Naive thymus-derived CD4-positive, alpha-beta T cell (primary cell): ENCODE results near the gene PPARG. TPM values are rescaled to one million over a fixed set of nuclear protein-coding genes. Genes with fewer than 3 reads are reported as not detected.

Experiments
- ATAC-seq: fragments of 150-1000 bp; cut with Tn5 transposase; 2 replicates; pipeline ENCODE4 v1.10.0; 2021; ENCODE audit warnings: mild to moderate bottlenecking, moderate library complexity
- CTCF ChIA-PET: fragments of 350-600 bp; sonication (Branson Sonifier 250); formaldehyde crosslinking; loops from one replicate; lab custom pipeline; 2021; ENCODE audit warnings: antibody characterized with exemption; lab: Charles Lee
- POLR2A ChIA-PET: fragments of 350-600 bp; sonication (Branson Sonifier 250); formaldehyde crosslinking; loops from one replicate; lab custom pipeline; 2021; ENCODE audit warnings: antibody characterized with exemption, inconsistent platforms; lab: Charles Lee
- DNase-seq, 9 donors: peaks; one replicate each; pipeline versions ENCODE4 v3.0.0 to v3.0.0-alpha.2; 2020 to 2022; ENCODE audit warnings: mixed read lengths in 1 of 9
- H3K27ac ChIP-seq: one replicate; pipeline ENCODE4 v1.7.0; 2013; ENCODE audit warnings: mild to moderate bottlenecking, low read depth, low read length, moderate library complexity
- H3K27me3 ChIP-seq, 2 donors: one replicate each; pipeline ENCODE4 v1.7.0; 2013; ENCODE audit warnings: low read length in 2 of 2, mild to moderate bottlenecking in 2 of 2, moderate library complexity in 2 of 2; ENCODE audit not compliant: control insufficient read depth in 2 of 2, insufficient read depth in 2 of 2
- H3K36me3 ChIP-seq, 3 experiments: 1 replicate in 2 of 3; 2 replicates in 1 of 3; pipeline ENCODE4 v1.7.0; 2013; ENCODE audit warnings: low read length in 3 of 3, mild to moderate bottlenecking in 3 of 3, moderate library complexity in 1 of 3; ENCODE audit not compliant: insufficient read depth in 3 of 3, control insufficient read depth in 2 of 3
- H3K4me1 ChIP-seq, 2 donors: one replicate each; pipeline ENCODE4 v1.7.0; 2013; ENCODE audit warnings: low read length in 2 of 2, mild to moderate bottlenecking in 2 of 2, moderate library complexity in 1 of 2; ENCODE audit not compliant: control insufficient read depth in 2 of 2, insufficient read depth in 2 of 2
- H3K4me3 ChIP-seq: 2 replicates; pipeline ENCODE4 v1.7.0; 2013; ENCODE audit warnings: mild to moderate bottlenecking, low read length
- H3K9me3 ChIP-seq, 3 experiments: 1 replicate in 2 of 3; 2 replicates in 1 of 3; pipeline ENCODE4 v1.7.0; 2013; ENCODE audit warnings: low read length in 3 of 3; ENCODE audit not compliant: control insufficient read depth in 2 of 3
- H3K27ac Mint-ChIP-seq, 9 donors: one replicate each; pipeline ENCODE4 v1.8.0; 2020 to 2022; ENCODE audit warnings: mixed read lengths in 9 of 9, mild to moderate bottlenecking in 8 of 9, moderate library complexity in 5 of 9, inconsistent platforms in 2 of 9
- H3K27me3 Mint-ChIP-seq, 5 donors: one replicate each; pipeline ENCODE4 v1.8.0; 2021 to 2022; ENCODE audit warnings: mixed read lengths in 5 of 5, mild to moderate bottlenecking in 1 of 5
- H3K36me3 Mint-ChIP-seq, 5 donors: one replicate each; pipeline ENCODE4 v1.8.0; 2020 to 2022; ENCODE audit warnings: mixed read lengths in 5 of 5, mild to moderate bottlenecking in 3 of 5, inconsistent platforms in 1 of 5
- H3K4me1 Mint-ChIP-seq, 7 donors: one replicate each; pipeline ENCODE4 v1.8.0; 2020 to 2022; ENCODE audit warnings: mixed read lengths in 7 of 7, mild to moderate bottlenecking in 3 of 7, inconsistent platforms in 1 of 7
- H3K4me3 Mint-ChIP-seq, 10 donors: one replicate each; pipeline ENCODE4 v1.8.0; 2020 to 2022; ENCODE audit warnings: mild to moderate bottlenecking in 10 of 10, mixed read lengths in 10 of 10, moderate library complexity in 6 of 10, inconsistent platforms in 2 of 10
- H3K9me3 Mint-ChIP-seq, 11 donors: one replicate each; pipeline ENCODE4 v1.8.0; 2020 to 2022; ENCODE audit warnings: mixed read lengths in 11 of 11, mild to moderate bottlenecking in 4 of 11, inconsistent platforms in 1 of 11, moderate library complexity in 1 of 11
- intact Hi-C, 2 donors: fragments of 100-400 bp; cut with micrococcal nuclease; formaldehyde crosslinking; loops; one replicate each; pipeline ENCODE4 v1.15.1; 2023
- polyA plus RNA-seq, 2 donors: library from polyadenylated mRNA; unstranded; fragments of 300-500 nt; fragmentation: Illumina TruSeq; gene quantifications; one replicate each; pipeline ENCODE4 v1.2.3, GENCODE V29; 2021
- total RNA-seq, 6 experiments: library from RNA in 5 of 6; stranded (reverse) in 5 of 6; gene quantifications; 1 replicate in 5 of 6; 2 replicates in 1 of 6; pipeline ENCODE4 v1.2.3 and lab custom pipeline; 2021 to 2026

PPARG gene
- total and polyA plus RNA-seq, 7 experiments from 2014 or later, result 0.37 to 2.1 (median 0.51) TPM; not detected in 3

GRCh38 chr3:12353796-12354525, 65.1 kb downstream of the PPARG start:
- intact Hi-C loops, result no loop called here
- H3K4me1 Mint-ChIP-seq, result peaks cover 0 to 7% (median 0%) of the 10 kb centered on the region in 7 donors
- DNase-seq (no peak), ATAC-seq (no peak)
- no peak overlapping the region for H3K27ac Mint-ChIP-seq
- H3K4me3 Mint-ChIP-seq, result no peak overlapping the region
- peaks cover 0 to 20% (median 9%) of the 10 kb centered on the region in 5 donors for H3K27me3 Mint-ChIP-seq
- H3K4me3 ChIP-seq, result no peak overlapping the region
- no peaks in the 10 kb centered on the region for H3K9me3 Mint-ChIP-seq
- no peaks in the 10 kb centered on the region for H3K4me1 ChIP-seq
- H3K36me3 Mint-ChIP-seq, result no peaks in the 10 kb centered on the region
- no peaks in the 10 kb centered on the region for H3K36me3 ChIP-seq
- no peaks in the 10 kb centered on the region for H3K9me3 ChIP-seq
- POLR2A ChIA-PET, result no interaction called here
- no peak overlapping the region for H3K27ac ChIP-seq
- CTCF ChIA-PET, result interaction anchor here (0.6 kb wide), 1 partner anchor 367 kb away, joined by 3 read pairs; no protein-coding TSS in a partner anchor
- H3K27me3 ChIP-seq, result no peaks in the 10 kb centered on the region

- POLR2A ChIA-PET, result no interaction called here
- H3K4me1 ChIP-seq, result no peaks in the 10 kb centered on the region
- Mint-ChIP-seq H3K4me1 (peaks cover 0 to 7% (median 0%) of the 10 kb centered on the region in 7 donors), H3K9me3 (no peaks in the 10 kb centered on the region), H3K4me3 (no peak overlapping the region), H3K27me3 (peaks cover 0 to 19% (median 9%) of the 10 kb centered on the region in 5 donors), H3K27ac (no peak overlapping the region), H3K36me3 (no peaks in the 10 kb centered on the region)
- intact Hi-C loops, result no loop called here
- no peak overlapping the region for H3K4me3 ChIP-seq
- no peaks in the 10 kb centered on the region for H3K27me3 ChIP-seq
- no peak overlapping the region for H3K27ac ChIP-seq
- H3K36me3 ChIP-seq, result no peaks in the 10 kb centered on the region
- DNase-seq (no peak), ATAC-seq (no peak)
- no peaks in the 10 kb centered on the region for H3K9me3 ChIP-seq
- CTCF ChIA-PET, result no interaction called here
Measured at GRCh38 chr3:12356175-12356574, 67.3 kb downstream of the PPARG start.

GRCh38 chr3:12356996-12357395, 68.1 kb downstream of the PPARG start:
- ATAC-seq (peak; percentile 90), DNase-seq (no peak)
- Histone ChIP-seq H3K4me3 (no peak overlapping the region), H3K27me3 (no peaks in the 10 kb centered on the region), H3K27ac (no peak overlapping the region), H3K4me1 (no peaks in the 10 kb centered on the region), H3K36me3 (no peaks in the 10 kb centered on the region), H3K9me3 (no peaks in the 10 kb centered on the region)
- H3K27me3 Mint-ChIP-seq, result peaks cover 0 to 11% (median 4%) of the 10 kb centered on the region in 5 donors
- POLR2A ChIA-PET, result no interaction called here
- H3K9me3 Mint-ChIP-seq, result no peaks in the 10 kb centered on the region
- intact Hi-C loops, result no loop called here
- H3K4me3 Mint-ChIP-seq, result no peak overlapping the region
- CTCF ChIA-PET, result no interaction called here
- H3K27ac Mint-ChIP-seq, result peak overlapping the region in 1 of 9 donors; percentile 2
- H3K4me1 Mint-ChIP-seq, result peaks cover 0 to 6% (median 0%) of the 10 kb centered on the region in 7 donors
- H3K36me3 Mint-ChIP-seq, result no peaks in the 10 kb centered on the region

- H3K9me3 Mint-ChIP-seq, result no peaks in the 10 kb centered on the region
Measured at GRCh38 chr3:12357456-12357855, 68.6 kb downstream of the PPARG start.

GRCh38 chr3:12363397-12364195, 74.7 kb downstream of the PPARG start:
- no peaks in the 10 kb centered on the region for H3K36me3 ChIP-seq
- DNase-seq (no peak), ATAC-seq (no peak)
- H3K9me3 ChIP-seq, result no peaks in the 10 kb centered on the region
- no peaks in the 10 kb centered on the region for H3K4me1 ChIP-seq
- no peak overlapping the region for H3K4me3 ChIP-seq
- H3K27me3 Mint-ChIP-seq, result peaks cover 0 to 15% (median 7%) of the 10 kb centered on the region in 5 donors
- peaks cover 0 to 6% (median 0%) of the 10 kb centered on the region in 11 donors for H3K9me3 Mint-ChIP-seq
- H3K27ac Mint-ChIP-seq, result no peak overlapping the region
- H3K27me3 ChIP-seq, result no peaks in the 10 kb centered on the region
- no peak overlapping the region for H3K27ac ChIP-seq
- H3K4me1 Mint-ChIP-seq, result peaks cover 0 to 10% (median 7%) of the 10 kb centered on the region in 7 donors
- POLR2A ChIA-PET, result no interaction called here
- H3K4me3 Mint-ChIP-seq, result no peak overlapping the region
- no peaks in the 10 kb centered on the region for H3K36me3 Mint-ChIP-seq
- intact Hi-C loops, result no loop called here
- CTCF ChIA-PET, result interaction anchor here (1.1 kb wide), 1 partner anchor 116 kb away, joined by 3 read pairs; no protein-coding TSS in a partner anchor

More at GRCh38 chr3:12357456-12357855, 68.6 kb downstream of the PPARG start:
- Mint-ChIP-seq H3K4me3 (no peak overlapping the region), H3K4me1 (peaks cover 0 to 5% (median 0%) of the 10 kb centered on the region in 7 donors), H3K27me3 (peaks cover 0 to 8% (median 4%) of the 10 kb centered on the region in 5 donors), H3K27ac (no peak overlapping the region), H3K36me3 (no peaks in the 10 kb centered on the region)
- DNase-seq, result no peak
- ChIA-PET POLR2A (no interaction called here), CTCF (interaction anchor here (1.0 kb wide), 1 partner anchor 27 kb away, joined by 3 read pairs; no protein-coding TSS in a partner anchor)
- H3K36me3 ChIP-seq, result no peaks in the 10 kb centered on the region
- no peaks in the 10 kb centered on the region for H3K4me1 ChIP-seq
- H3K4me3 ChIP-seq, result no peak overlapping the region
- no peaks in the 10 kb centered on the region for H3K27me3 ChIP-seq
- no peaks in the 10 kb centered on the region for H3K9me3 ChIP-seq
- no peak for ATAC-seq
- H3K27ac ChIP-seq, result no peak overlapping the region
- intact Hi-C loops, result no loop called here

- H3K4me1 Mint-ChIP-seq, result peaks cover 0 to 10% (median 7%) of the 10 kb centered on the region in 7 donors
- Histone ChIP-seq H3K27ac (no peak overlapping the region), H3K4me1 (no peaks in the 10 kb centered on the region), H3K9me3 (no peaks in the 10 kb centered on the region), H3K36me3 (no peaks in the 10 kb centered on the region), H3K4me3 (no peak overlapping the region), H3K27me3 (no peaks in the 10 kb centered on the region)
- H3K4me3 Mint-ChIP-seq, result no peak overlapping the region
- no peak overlapping the region for H3K27ac Mint-ChIP-seq
- intact Hi-C loops, result no loop called here
- peaks cover 10 to 23% (median 13%) of the 10 kb centered on the region in 5 donors for H3K27me3 Mint-ChIP-seq
- ATAC-seq, result no peak
- H3K36me3 Mint-ChIP-seq, result no peaks in the 10 kb centered on the region
- ChIA-PET CTCF (no interaction called here), POLR2A (no interaction called here)
- DNase-seq, result no peak
- peaks cover 0 to 6% (median 0%) of the 10 kb centered on the region in 11 donors for H3K9me3 Mint-ChIP-seq
Measured at GRCh38 chr3:12367346-12367745, 78.5 kb downstream of the PPARG start.
